Common myeloid progenitor, CD34-positive (primary cell): ENCODE results near the gene WWP2.

Experiments used
- CTCF ChIA-PET: fragments of 350-600 bp; sonication (Branson Sonifier 250); formaldehyde crosslinking; loops from one replicate; lab custom pipeline; 2021; ENCODE audit warnings: antibody characterized with exemption; lab: Charles Lee
- POLR2A ChIA-PET: fragments of 350-600 bp; sonication (Branson Sonifier 250); formaldehyde crosslinking; loops from one replicate; lab custom pipeline; 2021; ENCODE audit warnings: antibody characterized with exemption; lab: Charles Lee
- DNase-seq, 3 donors: peaks; one replicate each; pipeline versions ENCODE4 v3.0.0 to v3.0.0-alpha.2; 2013
- H3K27ac ChIP-seq, 2 experiments: 1 replicate in 1 of 2; 2 replicates in 1 of 2; pipeline ENCODE4 v1.7.0; 2013; ENCODE audit warnings: inconsistent platforms in 2 of 2, low read length in 2 of 2, mild to moderate bottlenecking in 2 of 2, low read depth in 1 of 2, moderate library complexity in 1 of 2; ENCODE audit not compliant: severe bottlenecking in 2 of 2, insufficient read depth in 1 of 2, poor library complexity in 1 of 2
- H3K27me3 ChIP-seq, 5 experiments: replicated peaks in 2 of 5; 1 replicate in 3 of 5; 2 replicates in 2 of 5; pipeline versions ENCODE4 v1.6.1 to v1.7.0; 2013; ENCODE audit warnings: low read length in 4 of 5, mild to moderate bottlenecking in 2 of 5, moderate library complexity in 2 of 5, inconsistent platforms in 1 of 5; ENCODE audit not compliant: insufficient read depth in 5 of 5, control insufficient read depth in 4 of 5
- H3K36me3 ChIP-seq, 4 experiments: 1 replicate in 2 of 4; 2 replicates in 2 of 4; pipeline versions ENCODE4 v1.6.1 to v1.7.0; 2013; ENCODE audit warnings: low read length in 3 of 4, control low read depth in 1 of 4, mild to moderate bottlenecking in 1 of 4; ENCODE audit not compliant: control insufficient read depth in 4 of 4, insufficient read depth in 4 of 4
- H3K4me1 ChIP-seq, 4 experiments: 1 replicate in 3 of 4; 2 replicates in 1 of 4; pipeline versions ENCODE4 v1.6.1 to v1.7.1; 2013; ENCODE audit warnings: low read length in 3 of 4, mild to moderate bottlenecking in 3 of 4, control low read depth in 1 of 4, inconsistent platforms in 1 of 4, moderate library complexity in 1 of 4; ENCODE audit not compliant: control insufficient read depth in 4 of 4, insufficient read depth in 4 of 4; ENCODE audit errors: control extremely low read depth in 1 of 4
- H3K4me3 ChIP-seq, 7 experiments: 1 replicate in 4 of 7; 2 replicates in 3 of 7; pipeline versions ENCODE4 v1.5.1 to v1.7.0; 2013; ENCODE audit warnings: mild to moderate bottlenecking in 7 of 7, low read length in 6 of 7, moderate library complexity in 6 of 7, inconsistent platforms in 2 of 7, low read depth in 2 of 7, control low read depth in 1 of 7; ENCODE audit not compliant: insufficient read depth in 4 of 7, control insufficient read depth in 1 of 7; ENCODE audit errors: extremely low read depth in 1 of 7
- H3K9me3 ChIP-seq, 5 experiments: 1 replicate in 4 of 5; 2 replicates in 1 of 5; pipeline versions ENCODE4 v1.6.1 to v1.7.1; 2013; ENCODE audit warnings: low read length in 4 of 5, mild to moderate bottlenecking in 2 of 5, inconsistent platforms in 1 of 5, low read depth in 1 of 5, moderate library complexity in 1 of 5; ENCODE audit not compliant: control insufficient read depth in 4 of 5, insufficient read depth in 2 of 5; ENCODE audit errors: control extremely low read depth in 1 of 5
- WGBS: methylation state at CpG from one replicate; pipeline ENCODE4 v1.1.5; 2013; ENCODE audit not compliant: insufficient coverage; 5-methylcytosine and 5-hydroxymethylcytosine counted together

The WWP2 gene

GRCh38 chr16:69861292-69862030 is 99.3 kb downstream of the WWP2 start:
- H3K4me3 ChIP-seq: no peak overlapping the region
- H3K27ac ChIP-seq: no peak overlapping the region
- ChIA-PET CTCF (interaction anchor here (1.5 kb wide), 1 partner anchor 9 kb away, joined by 4 read pairs; no protein-coding TSS in a partner anchor), POLR2A (no interaction called here)
- H3K4me1 ChIP-seq: peaks cover 0 to 28% (median 14%) of the 10 kb centered on the region in 4 experiments
- WGBS: 96% methylated on average over 4 of the region's 12 CpGs
- no peaks in the 10 kb centered on the region for H3K27me3 ChIP-seq
- DNase-seq: peak in 2 of 3 donors; percentile 2 to 5
- H3K9me3 ChIP-seq: no peaks in the 10 kb centered on the region
- peaks cover 0 to 10% (median 0%) of the 10 kb centered on the region in 4 experiments for H3K36me3 ChIP-seq

GRCh38 chr16:69863401-69864281 is 101.5 kb downstream of the WWP2 start:
- no peaks in the 10 kb centered on the region for H3K9me3 ChIP-seq
- CTCF ChIA-PET: interaction anchor here (0.6 to 2.3 kb wide), 2 partner anchors 67 to 156 kb away, joined by 3 to 6 read pairs; no protein-coding TSS in a partner anchor
- H3K27ac ChIP-seq: no peak overlapping the region
- H3K4me3 ChIP-seq: no peak overlapping the region
- no peaks in the 10 kb centered on the region for H3K27me3 ChIP-seq
- H3K4me1 ChIP-seq: peaks cover 0 to 19% (median 10%) of the 10 kb centered on the region in 4 experiments
- POLR2A ChIA-PET: no interaction called here
- no peak for DNase-seq
- 99% methylated on average over 14 of the region's 16 CpGs for WGBS
- peaks cover 0 to 13% (median 6%) of the 10 kb centered on the region in 4 experiments for H3K36me3 ChIP-seq

- CTCF ChIA-PET: interaction anchor here (2.3 kb wide), 1 partner anchor 69 kb away, joined by 6 read pairs; no protein-coding TSS in a partner anchor
- WGBS: 62% methylated on average over 4 of the region's 8 CpGs
- no peaks in the 10 kb centered on the region for H3K9me3 ChIP-seq
These were observed 103.6 kb downstream of the WWP2 start for GRCh38 chr16:69865701-69866100.

GRCh38 chr16:69867784-69868560 is 105.8 kb downstream of the WWP2 start:
- CTCF ChIA-PET: no interaction called here
- H3K36me3 ChIP-seq: peaks cover 8 to 25% (median 17%) of the 10 kb centered on the region in 4 experiments
- H3K9me3 ChIP-seq: no peaks in the 10 kb centered on the region
- WGBS: 98% methylated on average over 6 of the region's 8 CpGs
- H3K4me3 ChIP-seq: no peak overlapping the region
- POLR2A ChIA-PET: no interaction called here
- no peaks in the 10 kb centered on the region for H3K27me3 ChIP-seq
- no peak for DNase-seq
- H3K27ac ChIP-seq: no peak overlapping the region
- H3K4me1 ChIP-seq: peaks cover 0 to 7% (median 0%) of the 10 kb centered on the region in 4 experiments

More at GRCh38 chr16:69865701-69866100, 103.6 kb downstream of the WWP2 start:
- Histone ChIP-seq H3K4me1 (peaks cover 0 to 19% (median 10%) of the 10 kb centered on the region in 4 experiments), H3K27ac (no peak overlapping the region), H3K27me3 (no peaks in the 10 kb centered on the region), H3K4me3 (no peak overlapping the region), H3K36me3 (peaks cover 0 to 11% (median 6%) of the 10 kb centered on the region in 4 experiments)
- POLR2A ChIA-PET: no interaction called here
- DNase-seq: peak in 2 of 3 donors; percentile 13 to 28

GRCh38 chr16:69870761-69871160 is 108.6 kb downstream of the WWP2 start:
- H3K9me3 ChIP-seq: peaks cover 0 to 2% (median 0%) of the 10 kb centered on the region in 5 experiments
- H3K36me3 ChIP-seq: peaks cover 11 to 43% (median 31%) of the 10 kb centered on the region in 4 experiments
- H3K4me3 ChIP-seq: no peak overlapping the region
- WGBS: 100% methylated on average over 3 of the region's 4 CpGs
- H3K4me1 ChIP-seq: peaks cover 0 to 2% (median 0%) of the 10 kb centered on the region in 4 experiments
- CTCF ChIA-PET: interaction anchor here (1.1 to 1.3 kb wide), 2 partner anchors 60 to 74 kb away, joined by 3 to 4 read pairs; no protein-coding TSS in a partner anchor
- POLR2A ChIA-PET: no interaction called here
- no peaks in the 10 kb centered on the region for H3K27me3 ChIP-seq
- no peak overlapping the region for H3K27ac ChIP-seq
- no peak for DNase-seq

GRCh38 chr16:69871708-69872107 is 109.6 kb downstream of the WWP2 start:
- ChIA-PET CTCF (interaction anchor here (1.1 kb wide), 1 partner anchor 59 kb away, joined by 4 read pairs; no protein-coding TSS in a partner anchor), POLR2A (no interaction called here)
- Histone ChIP-seq H3K4me3 (no peak overlapping the region), H3K27me3 (no peaks in the 10 kb centered on the region), H3K4me1 (no peaks in the 10 kb centered on the region), H3K9me3 (peaks cover 0 to 11% (median 6%) of the 10 kb centered on the region in 5 experiments), H3K36me3 (peaks cover 14 to 43% (median 39%) of the 10 kb centered on the region in 4 experiments), H3K27ac (no peak overlapping the region)
- over 99% methylated on average over 15 of the region's 15 CpGs for WGBS
- no peak for DNase-seq
